Tibial artery (tissue), 4 donors: ENCODE measurements around the gene UPP1.

ENCODE experiments used
- DNase-seq, 2 donors: peaks; one replicate each; pipeline ENCODE4 v3.0.0-alpha.2; 2019
- H3K27ac ChIP-seq, 2 donors: fragments of 200-600 bp; sonication (generic) in 1 of 2; 1 replicate in 1 of 2; 2 replicates in 1 of 2; pipeline ENCODE4 v1.5.1; 2018 to 2019; ENCODE audit warnings: mild to moderate bottlenecking in 1 of 2
- H3K27me3 ChIP-seq, 2 donors: fragments of 200-600 bp; sonication (generic) in 1 of 2; one replicate each; pipeline versions ENCODE4 v1.5.1 to v1.6.0; 2016 to 2019
- H3K36me3 ChIP-seq, 3 donors: fragments of 200-600 bp; sonication (generic) in 2 of 3; one replicate each; pipeline ENCODE4 v1.5.1; 2016 to 2019; ENCODE audit warnings: mild to moderate bottlenecking in 2 of 3
- H3K4me1 ChIP-seq, 4 donors: fragments of 200-600 bp; sonication (generic) in 2 of 4; 1 replicate in 3 of 4; 2 replicates in 1 of 4; pipeline ENCODE4 v1.5.1; 2016 to 2019
- H3K4me3 ChIP-seq, 2 donors: fragments of 200-600 bp; sonication (generic) in 1 of 2; 1 replicate in 1 of 2; 2 replicates in 1 of 2; pipeline ENCODE4 v1.5.1; 2018 to 2019; ENCODE audit warnings: mild to moderate bottlenecking in 2 of 2
- H3K9me3 ChIP-seq, 3 donors: fragments of 200-600 bp; sonication (generic) in 1 of 3; one replicate each; pipeline ENCODE4 v1.5.1; 2016 to 2019
- CTCF ChIP-seq, 2 experiments: fragments of 200-600 bp in 1 of 2; fragments of 450-650 bp in 1 of 2; IDR thresholded peaks; one replicate each; pipeline ENCODE4 v1.5.1; 2017 to 2019; ENCODE audit warnings: antibody characterized with exemption in 2 of 2, mild to moderate bottlenecking in 1 of 2, moderate library complexity in 1 of 2
- intact Hi-C: fragments of 100-400 bp; cut with DNase I; formaldehyde crosslinking; loops from one replicate; pipeline ENCODE4 v1.15.0; 2023; ENCODE audit warnings: low total_unique reads

Gene UPP1

GRCh38 chr7:48108959-48109847 is 20.1 kb downstream of the UPP1 start:
- H3K4me1 ChIP-seq: no peaks in the 10 kb centered on the region
- H3K27ac ChIP-seq: no peak overlapping the region
- intact Hi-C loops: no loop called here
- no peak overlapping the region for H3K4me3 ChIP-seq
- H3K27me3 ChIP-seq: no peaks in the 10 kb centered on the region
- DNase-seq: no peak
- no peak for TF ChIP-seq CTCF (IDR thresholded peaks at IDR 0.05)
- H3K36me3 ChIP-seq: peaks cover 31 to 49% (median 43%) of the 10 kb centered on the region in 3 donors
- no peaks in the 10 kb centered on the region for H3K9me3 ChIP-seq

- peak; percentile 78 to 83 for DNase-seq
- TF ChIP-seq CTCF (IDR thresholded peaks at IDR 0.05): peak; percentile 98 to 99
- no peak overlapping the region for H3K4me3 ChIP-seq
- H3K27ac ChIP-seq: no peak overlapping the region
- H3K36me3 ChIP-seq: peaks cover 26 to 40% (median 35%) of the 10 kb centered on the region in 3 donors
- H3K27me3 ChIP-seq: no peaks in the 10 kb centered on the region
- H3K9me3 ChIP-seq: no peaks in the 10 kb centered on the region
- H3K4me1 ChIP-seq: no peaks in the 10 kb centered on the region
- intact Hi-C loops: loop anchor here (2.0 to 5.0 kb wide), 3 partner anchors 75 to 165 kb away; partner anchors contain the start of gene C7orf57
Observed at GRCh38 chr7:48109848-48110663, 21.0 kb downstream of the UPP1 start.

GRCh38 chr7:48110868-48111267 is 21.8 kb downstream of the UPP1 start:
- Histone ChIP-seq H3K36me3 (peaks cover 22 to 32% (median 27%) of the 10 kb centered on the region in 3 donors), H3K4me1 (no peaks in the 10 kb centered on the region), H3K4me3 (no peak overlapping the region), H3K27me3 (no peaks in the 10 kb centered on the region), H3K9me3 (no peaks in the 10 kb centered on the region), H3K27ac (no peak overlapping the region)
- no peak for TF ChIP-seq CTCF (IDR thresholded peaks at IDR 0.05)
- DNase-seq: no peak
- intact Hi-C loops: loop anchor here (2.0 to 5.0 kb wide), 3 partner anchors 76 to 166 kb away; partner anchors contain the start of gene C7orf57

GRCh38 chr7:48111596-48111995 is 22.5 kb downstream of the UPP1 start:
- H3K27ac ChIP-seq: no peak overlapping the region
- H3K27me3 ChIP-seq: no peaks in the 10 kb centered on the region
- peaks cover 21 to 26% (median 22%) of the 10 kb centered on the region in 3 donors for H3K36me3 ChIP-seq
- H3K4me3 ChIP-seq: no peak overlapping the region
- intact Hi-C loops: loop anchor here (2.0 to 5.0 kb wide), 3 partner anchors 77 to 167 kb away; partner anchors contain the start of gene C7orf57
- H3K4me1 ChIP-seq: no peaks in the 10 kb centered on the region
- TF ChIP-seq CTCF (IDR thresholded peaks at IDR 0.05): no peak
- no peaks in the 10 kb centered on the region for H3K9me3 ChIP-seq
- DNase-seq: no peak

GRCh38 chr7:48112401-48113165 is 23.5 kb downstream of the UPP1 start:
- Histone ChIP-seq H3K4me1 (no peaks in the 10 kb centered on the region), H3K4me3 (no peak overlapping the region), H3K27me3 (no peaks in the 10 kb centered on the region), H3K27ac (no peak overlapping the region), H3K36me3 (peaks cover 11 to 16% (median 12%) of the 10 kb centered on the region in 3 donors), H3K9me3 (no peaks in the 10 kb centered on the region)
- intact Hi-C loops: loop anchor here (5.0 kb wide), 1 partner anchor 120 kb away; no protein-coding TSS in a partner anchor
- DNase-seq: no peak
- no peak for TF ChIP-seq CTCF (IDR thresholded peaks at IDR 0.05)
